NOMO-1 treated with DMSO at 0.1 percent for 48 hours (cell line): ENCODE data around the gene RNF183.
"Not testable (repeated sequence)": the region's sequence is repeated elsewhere in the genome, so short reads cannot be mapped to it uniquely, and the experiment has no call there.

Experiments used
- DNase-seq: peaks from one replicate; lab custom pipeline; 2025; ENCODE audit not compliant: unreplicated experiment; lab: John Stamatoyannopoulos, UW

Gene RNF183

GRCh38 chr9:113317777-113318176 lies 14.6 kb upstream of the RNF183 start:
- no peak for DNase-seq

GRCh38 chr9:113316030-113316429 lies 12.9 kb upstream of the RNF183 start:
- no peak for DNase-seq

GRCh38 chr9:113315231-113315630 lies 12.1 kb upstream of the RNF183 start:
- no peak for DNase-seq

GRCh38 chr9:113313261-113313660 lies 10.1 kb upstream of the RNF183 start:
- no peak for DNase-seq

- no peak for DNase-seq
These were observed 8.8 kb upstream of the RNF183 start for GRCh38 chr9:113311961-113312360.

- no peak for DNase-seq
These were observed 7.4 kb upstream of the RNF183 start for GRCh38 chr9:113310538-113310937.

GRCh38 chr9:113309204-113309813 lies 6.1 kb upstream of the RNF183 start:
- DNase-seq: peak; percentile 53

- no peak for DNase-seq
These were observed 4.3 kb upstream of the RNF183 start for GRCh38 chr9:113307396-113307975.

GRCh38 chr9:113306566-113306965 lies 3.4 kb upstream of the RNF183 start:
- DNase-seq: no peak

- DNase-seq: no peak
These were observed 1.6 kb downstream of the RNF183 start for GRCh38 chr9:113301548-113301947.

GRCh38 chr9:113299800-113300292 lies 3.3 kb downstream of the RNF183 start:
- DNase-seq: peak; percentile 73

- no peak for DNase-seq
These were observed 4.0 kb downstream of the RNF183 start for GRCh38 chr9:113298924-113299770.

GRCh38 chr9:113298311-113298710 lies 4.9 kb downstream of the RNF183 start:
- DNase-seq: no peak

GRCh38 chr9:113296796-113297558 lies 6.2 kb downstream of the RNF183 start:
- no peak for DNase-seq

- DNase-seq: not testable (repeated sequence)
These were observed 6.9 kb downstream of the RNF183 start for GRCh38 chr9:113296247-113296646.

GRCh38 chr9:113293285-113293878 lies 9.8 kb downstream of the RNF183 start:
- DNase-seq: no peak

GRCh38 chr9:113290052-113290607 lies 13.0 kb downstream of the RNF183 start:
- DNase-seq: no peak

GRCh38 chr9:113289091-113289490 lies 14.1 kb downstream of the RNF183 start:
- no peak for DNase-seq

- DNase-seq: no peak
These were observed 21.8 kb downstream of the RNF183 start for GRCh38 chr9:113281356-113281755.

GRCh38 chr9:113278840-113279239 lies 24.3 kb downstream of the RNF183 start:
- DNase-seq: no peak
